NB4 (cell line): ENCODE measurements around the gene DENND5B.
"Not testable (repeated sequence)": the region's sequence is repeated elsewhere in the genome, so short reads cannot be mapped to it uniquely, and the experiment has no call there.

Experiments
- DNase-seq: peaks from one replicate; pipeline ENCODE4 v3.0.0; 2010; ENCODE audit warnings: low read depth
- H3K4me3 ChIP-seq: one replicate; pipeline ENCODE4 v1.5.1; 2011; ENCODE audit warnings: mild to moderate bottlenecking, low read depth, low read length, moderate library complexity
- MYC ChIP-seq: IDR thresholded peaks from 2 replicates; pipeline ENCODE4 v1.6.1; 2011; ENCODE audit warnings: low read depth, low read length
- POLR2A ChIP-seq: IDR thresholded peaks from 2 replicates; pipeline ENCODE4 v1.6.1; 2011; ENCODE audit warnings: mild to moderate bottlenecking; ENCODE audit not compliant: insufficient read length; ENCODE audit errors: extremely low read depth
- TF ChIP-seq, protein P1 (sequence below): IDR thresholded peaks from one replicate; pipeline ENCODE4 v1.5.1; 2012; ENCODE audit warnings: low read depth, low read length
- TF ChIP-seq, protein P2 (sequence below): IDR thresholded peaks from 2 replicates; pipeline ENCODE4 v1.6.1; 2011; ENCODE audit warnings: low read depth, low read length

Gene DENND5B

GRCh38 chr12:31393004-31393550 lies 197.9 kb downstream of the DENND5B start:
- no peak for DNase-seq
- no peak for TF ChIP-seq POLR2A
- TF ChIP-seq, protein P1, sequence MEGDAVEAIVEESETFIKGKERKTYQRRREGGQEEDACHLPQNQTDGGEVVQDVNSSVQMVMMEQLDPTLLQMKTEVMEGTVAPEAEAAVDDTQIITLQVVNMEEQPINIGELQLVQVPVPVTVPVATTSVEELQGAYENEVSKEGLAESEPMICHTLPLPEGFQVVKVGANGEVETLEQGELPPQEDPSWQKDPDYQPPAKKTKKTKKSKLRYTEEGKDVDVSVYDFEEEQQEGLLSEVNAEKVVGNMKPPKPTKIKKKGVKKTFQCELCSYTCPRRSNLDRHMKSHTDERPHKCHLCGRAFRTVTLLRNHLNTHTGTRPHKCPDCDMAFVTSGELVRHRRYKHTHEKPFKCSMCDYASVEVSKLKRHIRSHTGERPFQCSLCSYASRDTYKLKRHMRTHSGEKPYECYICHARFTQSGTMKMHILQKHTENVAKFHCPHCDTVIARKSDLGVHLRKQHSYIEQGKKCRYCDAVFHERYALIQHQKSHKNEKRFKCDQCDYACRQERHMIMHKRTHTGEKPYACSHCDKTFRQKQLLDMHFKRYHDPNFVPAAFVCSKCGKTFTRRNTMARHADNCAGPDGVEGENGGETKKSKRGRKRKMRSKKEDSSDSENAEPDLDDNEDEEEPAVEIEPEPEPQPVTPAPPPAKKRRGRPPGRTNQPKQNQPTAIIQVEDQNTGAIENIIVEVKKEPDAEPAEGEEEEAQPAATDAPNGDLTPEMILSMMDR = no peak
- TF ChIP-seq, protein P2, sequence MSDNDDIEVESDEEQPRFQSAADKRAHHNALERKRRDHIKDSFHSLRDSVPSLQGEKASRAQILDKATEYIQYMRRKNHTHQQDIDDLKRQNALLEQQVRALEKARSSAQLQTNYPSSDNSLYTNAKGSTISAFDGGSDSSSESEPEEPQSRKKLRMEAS = no peak
- TF ChIP-seq MYC = no peak

DNA sequence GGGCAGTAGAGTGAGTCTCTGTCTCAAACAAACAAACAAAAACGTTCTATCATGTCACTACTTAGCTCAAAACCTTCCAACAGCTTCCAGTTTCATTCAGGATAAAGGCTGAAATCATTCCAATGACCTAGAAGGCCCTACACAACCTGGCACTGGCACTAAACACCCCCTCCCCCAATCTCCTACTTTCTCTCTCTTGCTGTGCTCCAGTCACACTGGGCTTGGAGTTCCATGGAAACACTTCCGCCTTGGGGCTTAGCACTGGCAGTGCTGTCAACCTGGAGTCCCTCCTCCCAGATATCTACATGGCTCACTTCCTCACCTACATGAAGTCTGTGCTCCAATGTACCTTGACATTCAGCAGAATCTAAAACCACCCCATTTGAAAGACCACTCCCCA lies 199.9 kb downstream of the DENND5B start:
- no peak overlapping the region for H3K4me3 ChIP-seq
- DNase-seq = no peak
- TF ChIP-seq, protein P2 = no peak
- no peak for TF ChIP-seq MYC
- TF ChIP-seq, protein P1 = no peak
- TF ChIP-seq POLR2A = no peak

More at GRCh38 chr12:31393004-31393550, 197.9 kb downstream of the DENND5B start:
- no peak overlapping the region for H3K4me3 ChIP-seq

DNA sequence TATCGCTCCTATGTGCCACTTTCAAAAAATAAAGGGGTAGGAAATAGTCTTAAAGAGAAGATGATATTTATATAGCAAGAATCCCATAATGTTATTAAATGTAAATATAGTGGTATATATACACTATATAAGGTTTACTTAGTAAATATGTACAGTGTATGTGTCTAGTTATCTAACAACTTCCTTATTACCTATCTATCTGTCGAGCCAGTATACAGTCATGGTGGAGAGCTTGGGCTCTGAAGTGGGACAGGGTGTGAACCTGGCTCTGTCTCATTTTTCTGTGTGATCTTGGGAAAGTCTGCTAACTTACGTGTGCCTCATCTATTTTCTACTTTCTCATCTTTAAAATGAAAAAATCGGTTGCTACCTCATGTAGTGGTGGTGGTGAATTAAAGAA lies 202.2 kb downstream of the DENND5B start:
- TF ChIP-seq MYC (no peak), POLR2A (no peak)
- TF ChIP-seq, protein P1 = no peak
- TF ChIP-seq, protein P2 = no peak
- no peak overlapping the region for H3K4me3 ChIP-seq
- no peak for DNase-seq

DNA sequence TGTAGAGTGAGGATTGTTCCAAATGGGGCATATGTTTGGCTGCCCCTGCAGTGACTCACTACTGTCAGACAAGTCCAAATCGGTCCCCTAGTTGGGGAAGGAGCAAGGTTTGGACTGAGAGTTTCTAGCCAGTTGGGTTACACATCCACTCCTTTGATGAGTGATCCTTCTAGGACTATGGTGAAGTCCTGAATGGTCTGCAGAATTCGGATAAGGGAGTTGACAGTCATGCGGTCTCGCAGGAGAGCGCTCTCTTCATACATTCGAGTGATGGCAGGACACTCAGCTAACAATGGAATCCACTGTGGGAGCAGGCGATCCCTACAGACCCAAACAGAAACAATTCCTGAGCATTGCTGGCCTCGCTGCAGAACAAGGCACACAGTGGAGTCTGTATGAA lies 203.5 kb downstream of the DENND5B start:
- TF ChIP-seq POLR2A (no peak), MYC (no peak)
- TF ChIP-seq, protein P1 = no peak
- H3K4me3 ChIP-seq = no peak overlapping the region
- no peak for DNase-seq

- TF ChIP-seq, protein P1 = no peak
- TF ChIP-seq, protein P2 = no peak
- TF ChIP-seq MYC = no peak
- no peak for TF ChIP-seq POLR2A
- H3K4me3 ChIP-seq = no peak overlapping the region
- no peak for DNase-seq
Measured at GRCh38 chr12:31387011-31387410, 203.9 kb downstream of the DENND5B start.

GRCh38 chr12:31386364-31386777 lies 204.6 kb downstream of the DENND5B start:
- no peak overlapping the region for H3K4me3 ChIP-seq
- no peak for TF ChIP-seq MYC
- no peak for TF ChIP-seq POLR2A
- TF ChIP-seq, protein P1 = no peak
- TF ChIP-seq, protein P2 = no peak

GRCh38 chr12:31377210-31377609 lies 213.7 kb downstream of the DENND5B start:
- H3K4me3 ChIP-seq, DNase-seq: not testable (repeated sequence)

More at GRCh38 chr12:31386364-31386777, 204.6 kb downstream of the DENND5B start:
- DNase-seq = no peak

DNA sequence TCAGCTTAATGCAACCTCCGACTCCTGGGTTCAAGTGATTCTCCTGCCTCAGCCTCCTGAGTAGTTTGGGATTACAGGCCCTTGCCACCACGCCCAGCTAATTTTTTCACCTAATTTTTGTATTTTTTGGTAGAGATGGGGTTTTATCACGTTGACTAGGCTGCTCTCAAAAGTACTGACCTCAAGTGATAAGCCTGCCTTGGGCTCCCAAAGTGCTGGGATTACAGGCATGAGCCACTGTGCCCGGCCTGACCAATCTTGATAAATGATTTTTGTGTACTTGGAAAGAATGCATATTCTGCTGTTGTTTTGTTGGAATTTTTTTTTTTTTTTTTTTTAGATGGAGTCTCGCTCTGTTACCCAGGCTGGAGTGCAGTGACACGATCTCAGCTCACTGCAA lies 215.5 kb downstream of the DENND5B start:
- DNase-seq, H3K4me3 ChIP-seq: not testable (repeated sequence)
